KBM-7 (cell line): ENCODE results near the gene PCNX2.
"Not testable (repeated sequence)": the region's sequence is repeated elsewhere in the genome, so short reads cannot be mapped to it uniquely, and the experiment has no call there.

Source experiments
- DNase-seq: peaks from one replicate; pipeline ENCODE4 v3.0.0-alpha.2; 2015
- in situ Hi-C: fragments of 300-500 bp; cut with MboI; formaldehyde crosslinking; loops from 2 replicates; pipeline ENCODE4 v1.14.3; 2020; ENCODE audit warnings: low sequenced_read_pairs, low pct_unique_long_range_greater_than_20kb, mixed read lengths

PCNX2 gene

DNA sequence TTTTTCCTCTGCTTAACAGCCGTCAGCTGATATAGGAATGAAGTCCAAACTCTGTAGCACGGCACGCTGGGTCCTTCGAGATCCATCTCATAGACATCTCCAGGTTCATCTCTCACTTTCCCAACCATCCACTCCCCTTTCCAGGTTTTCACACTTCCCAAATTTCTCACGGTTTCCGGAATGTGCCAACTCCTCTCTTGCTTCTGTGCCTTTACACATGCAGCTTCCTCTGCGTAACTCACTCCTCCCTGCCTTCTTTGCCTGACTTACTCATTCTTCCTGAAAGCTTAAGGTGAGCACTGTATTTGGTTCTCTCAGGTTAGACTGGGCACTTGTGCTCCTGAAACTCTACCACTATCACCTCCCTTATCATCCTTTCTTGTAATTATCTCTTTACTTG, 168.4 kb downstream of the PCNX2 start:
- in situ Hi-C loops, result no loop called here
- DNase-seq, result no peak

DNA sequence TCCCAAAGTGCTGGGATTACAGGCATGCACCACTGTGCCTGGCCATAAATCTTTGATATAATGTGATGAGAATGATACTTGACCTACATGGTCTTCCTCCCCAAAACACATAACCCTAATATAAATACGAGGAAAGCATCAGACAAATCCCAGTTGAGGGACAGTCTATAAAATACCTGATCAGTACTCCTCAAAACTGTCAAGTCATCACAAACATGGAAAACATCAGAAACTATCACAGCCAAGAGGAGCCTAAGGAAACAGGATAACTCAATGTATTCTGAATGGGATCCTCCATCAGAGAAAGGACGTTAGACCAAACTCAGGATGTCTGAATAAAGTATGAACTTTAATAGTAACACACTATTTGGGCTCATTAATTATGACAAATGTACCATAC, 172.7 kb downstream of the PCNX2 start:
- DNase-seq, result no peak
- in situ Hi-C loops, result no loop called here

DNA sequence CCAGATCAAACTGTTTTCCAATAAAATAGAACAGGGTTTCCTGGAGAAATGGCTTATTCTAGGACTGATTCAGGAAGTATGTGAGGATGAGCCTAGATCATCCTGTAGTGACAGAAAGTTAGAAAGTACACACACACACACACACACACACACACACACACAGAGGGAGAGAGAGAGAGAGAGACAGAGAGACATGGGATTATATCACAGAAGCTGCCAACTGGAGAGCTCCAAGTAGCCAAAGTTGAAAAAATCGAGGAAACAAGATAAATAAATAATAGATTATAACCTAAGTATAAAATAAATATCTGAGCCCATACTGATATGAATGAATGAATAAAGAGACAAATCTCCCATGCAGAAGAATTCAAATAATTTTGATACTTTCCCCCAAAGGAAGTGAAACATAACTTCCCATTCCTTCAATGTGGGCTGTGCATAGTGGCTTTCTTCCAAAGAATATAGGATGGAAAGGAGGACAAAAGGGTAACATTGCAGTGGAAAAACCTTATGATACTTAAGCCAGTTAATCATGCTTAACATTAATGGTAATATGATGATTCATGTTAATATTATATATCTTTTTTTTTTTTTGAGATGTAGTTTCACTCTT, 173.5 kb downstream of the PCNX2 start:
- no peak for DNase-seq
- in situ Hi-C loops, result no loop called here

DNA sequence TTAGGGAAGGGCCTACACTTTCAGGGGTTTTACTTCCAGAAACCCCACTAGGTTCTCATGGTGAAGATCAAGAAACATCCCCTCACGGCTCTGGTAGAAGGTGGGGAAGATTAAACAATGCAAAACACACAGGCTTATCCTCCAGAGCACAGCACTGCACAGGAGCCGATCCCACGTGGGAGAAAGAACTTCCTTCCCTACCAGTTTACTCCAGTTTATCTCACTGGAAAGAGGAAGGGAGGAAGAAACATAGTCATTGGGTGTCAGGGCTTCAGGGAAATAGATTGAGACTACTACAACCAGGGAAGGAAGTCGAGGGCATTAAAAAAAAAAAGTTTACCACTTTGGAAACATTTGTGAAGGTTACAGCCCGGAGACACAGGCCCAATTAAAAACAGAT, 180.7 kb downstream of the PCNX2 start:
- in situ Hi-C loops, result no loop called here
- DNase-seq, result peak; percentile 81

DNA sequence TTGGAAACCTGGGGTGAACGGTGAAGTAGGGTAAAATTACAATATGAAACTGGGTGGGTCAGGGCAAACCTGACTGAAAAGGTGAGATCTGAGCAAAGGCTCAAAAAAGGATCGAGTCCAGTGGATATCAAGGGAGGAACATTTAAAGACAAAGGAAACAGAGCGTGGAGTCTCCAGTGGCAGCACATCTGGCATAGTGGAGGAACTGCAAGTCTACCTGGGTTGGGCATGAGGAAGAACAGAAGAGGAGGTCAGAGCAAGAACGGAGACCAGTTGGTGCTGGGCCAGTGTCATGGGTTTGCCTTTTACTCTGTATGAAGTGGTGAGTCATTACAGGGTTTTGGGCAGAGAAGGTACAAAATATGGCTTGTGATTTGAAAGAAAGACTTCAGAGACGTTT, 181.4 kb downstream of the PCNX2 start:
- peak; percentile 35 for DNase-seq
- in situ Hi-C loops, result no loop called here

DNA sequence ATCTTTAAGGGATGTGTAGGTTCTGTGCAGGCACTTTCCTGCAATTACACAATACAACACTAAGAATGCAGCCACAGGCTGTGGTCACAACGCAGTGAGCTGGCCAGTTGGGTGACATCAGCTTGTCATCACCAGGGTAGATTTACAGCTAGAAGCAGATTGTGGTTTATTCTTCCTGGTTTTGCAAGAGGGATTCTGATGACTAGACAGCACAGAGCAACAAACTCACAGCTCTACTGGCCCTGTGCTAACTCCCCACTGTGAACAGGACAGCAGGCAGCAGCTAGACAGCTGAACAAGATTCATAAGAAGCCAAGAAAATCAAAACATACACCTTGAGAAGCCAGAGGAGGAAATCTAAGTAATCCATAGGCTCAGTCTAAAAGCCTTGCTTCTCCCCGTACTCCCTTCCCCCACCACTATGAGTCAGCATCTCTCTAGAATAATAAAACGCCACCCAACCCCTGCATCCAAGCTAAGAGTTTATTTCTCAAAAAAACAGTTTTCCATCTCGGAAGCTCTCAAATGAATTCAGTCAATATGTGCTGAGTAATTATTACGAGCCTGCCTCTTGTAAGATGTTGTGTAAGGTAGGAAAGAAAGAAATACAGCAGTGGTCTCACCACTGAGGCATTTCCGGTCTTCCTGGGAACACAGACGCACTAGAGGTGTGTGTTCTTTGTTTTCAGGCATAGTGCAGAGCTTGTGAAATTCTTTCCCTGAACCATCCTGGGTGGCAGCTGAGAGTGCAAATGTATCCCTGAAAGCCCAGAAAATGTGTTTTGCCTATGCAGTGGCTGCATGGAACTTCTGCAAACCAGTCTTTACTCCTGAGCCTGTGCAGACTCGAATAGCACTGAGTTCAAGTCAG, 182.3 kb downstream of the PCNX2 start:
- peak; percentile 98 for DNase-seq
- in situ Hi-C loops, result no loop called here

DNA sequence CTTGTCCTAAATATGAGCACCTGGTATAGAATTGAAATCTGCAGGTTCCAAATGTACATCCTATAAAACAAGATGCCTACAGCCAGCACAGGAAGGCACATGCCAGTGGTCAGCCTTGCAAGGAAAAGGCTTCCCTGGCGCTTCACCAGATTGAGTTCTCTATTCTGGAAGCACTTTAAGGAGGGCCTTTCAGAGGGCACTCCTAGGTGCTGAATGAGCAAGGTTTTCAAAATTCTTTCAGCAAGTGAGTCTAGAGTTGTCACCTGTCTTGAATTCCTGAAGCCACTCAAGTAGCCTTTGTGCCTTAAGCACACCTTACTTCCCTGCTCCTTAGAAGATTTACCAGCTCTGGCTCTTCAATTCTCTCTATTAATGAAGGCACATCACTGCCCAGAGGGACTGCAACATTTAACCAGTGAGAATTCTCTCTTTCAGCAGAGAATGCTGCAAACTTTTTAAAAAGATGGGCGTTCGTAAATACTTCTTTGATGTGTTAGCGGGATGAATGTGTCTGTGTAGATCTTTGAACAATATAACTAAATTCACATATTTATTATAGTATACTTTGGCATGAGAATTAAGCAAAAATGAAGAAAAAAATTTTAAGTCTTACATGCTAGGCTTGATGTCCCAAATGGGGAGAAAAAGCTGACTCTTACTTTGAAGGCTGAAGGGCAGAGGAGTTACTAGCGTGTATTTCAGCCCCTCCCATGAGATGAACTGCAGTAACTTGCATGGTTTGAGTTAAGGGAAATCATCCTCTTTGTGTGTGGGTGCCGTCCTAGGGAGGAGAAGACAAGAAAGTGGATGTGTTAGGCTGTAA, 183.1 kb downstream of the PCNX2 start:
- peak; percentile 19 for DNase-seq

DNA sequence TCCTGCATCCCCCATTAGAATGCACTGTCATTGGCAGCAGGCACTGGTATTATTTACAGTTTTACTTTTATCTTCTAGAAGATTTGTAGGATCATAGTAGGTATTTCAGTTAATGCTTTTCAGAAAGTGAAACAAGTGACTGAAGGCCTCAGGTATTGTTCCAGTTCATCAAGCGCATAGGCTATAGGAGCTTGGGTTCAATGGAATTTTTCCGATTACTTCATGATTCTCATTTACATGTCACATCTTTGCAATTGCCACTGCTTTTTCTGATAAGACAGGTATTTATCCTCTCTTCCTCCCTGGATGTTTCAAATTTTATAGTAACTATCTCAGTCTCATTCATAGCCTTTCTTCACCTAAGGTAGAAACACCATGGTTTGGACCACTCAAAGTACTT, 183.8 kb downstream of the PCNX2 start:
- in situ Hi-C loops, result no loop called here
- no peak for DNase-seq

More for the DNA sequence above, 183.1 kb downstream of the PCNX2 start:
- in situ Hi-C loops, result no loop called here

DNA sequence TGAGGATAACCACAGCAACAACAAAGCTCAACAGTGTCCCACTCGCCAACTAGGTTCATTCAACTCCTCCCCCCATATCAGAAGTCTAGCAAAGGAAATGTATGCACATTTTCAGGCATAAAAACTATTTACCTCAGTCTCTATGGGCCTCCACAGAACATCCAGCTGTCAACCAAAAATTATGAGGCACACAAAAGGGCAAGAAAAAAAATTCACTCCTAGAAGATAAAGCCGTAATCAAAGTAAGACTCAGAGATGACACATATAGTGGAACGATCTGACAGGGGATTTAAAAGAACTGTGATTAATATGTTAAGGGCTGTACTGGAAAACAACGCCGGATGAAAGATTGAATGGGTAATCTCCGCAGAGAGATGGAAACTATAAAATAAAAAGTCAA, 186.4 kb downstream of the PCNX2 start:
- in situ Hi-C loops, result no loop called here
- DNase-seq, result no peak

DNA sequence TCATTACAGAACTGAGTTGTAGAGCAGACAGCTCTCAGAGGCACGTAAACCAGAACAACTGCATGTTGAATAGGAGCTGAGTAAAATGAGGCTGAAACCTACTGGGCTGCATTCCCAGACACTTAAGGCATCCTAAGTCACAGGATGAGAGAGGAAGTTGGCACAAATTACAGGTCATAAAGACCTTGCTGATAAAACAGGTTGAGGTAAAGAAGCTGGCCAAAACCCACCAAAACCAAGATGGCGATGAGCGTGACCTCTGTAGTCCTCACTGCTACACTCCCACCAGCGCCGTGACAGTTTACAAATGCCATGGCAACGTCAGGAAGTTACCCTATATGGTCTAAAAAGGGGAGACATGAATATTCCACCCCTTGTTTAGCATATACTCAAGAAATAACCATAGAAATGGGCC, 187.8 kb downstream of the PCNX2 start:
- DNase-seq, in situ Hi-C loops: not testable (repeated sequence)

DNA sequence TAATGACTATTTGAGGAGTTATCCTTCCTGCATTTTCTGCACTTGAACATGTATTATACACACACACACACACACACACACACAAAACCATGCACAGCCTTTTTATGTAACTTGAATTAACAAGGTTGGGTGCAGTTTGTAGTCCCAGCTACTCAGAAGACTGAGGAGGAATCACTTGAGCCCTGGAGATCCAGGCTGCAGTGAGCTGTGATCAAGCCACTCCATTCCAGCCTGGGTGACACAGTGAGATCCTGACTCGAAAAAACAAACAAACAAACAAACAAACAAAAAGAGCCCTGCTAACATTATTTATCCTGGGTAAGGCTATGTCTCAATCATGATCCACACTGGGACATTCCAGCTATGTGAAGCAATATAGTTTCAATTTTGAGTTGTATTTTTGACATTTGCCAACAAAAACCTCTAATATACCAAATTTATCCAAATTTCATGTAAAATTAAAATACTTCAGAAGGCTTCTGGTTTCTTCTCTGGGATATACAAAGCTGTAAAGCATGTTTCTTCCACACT, 188.3 kb downstream of the PCNX2 start:
- DNase-seq, result no peak
- in situ Hi-C loops, result no loop called here

DNA sequence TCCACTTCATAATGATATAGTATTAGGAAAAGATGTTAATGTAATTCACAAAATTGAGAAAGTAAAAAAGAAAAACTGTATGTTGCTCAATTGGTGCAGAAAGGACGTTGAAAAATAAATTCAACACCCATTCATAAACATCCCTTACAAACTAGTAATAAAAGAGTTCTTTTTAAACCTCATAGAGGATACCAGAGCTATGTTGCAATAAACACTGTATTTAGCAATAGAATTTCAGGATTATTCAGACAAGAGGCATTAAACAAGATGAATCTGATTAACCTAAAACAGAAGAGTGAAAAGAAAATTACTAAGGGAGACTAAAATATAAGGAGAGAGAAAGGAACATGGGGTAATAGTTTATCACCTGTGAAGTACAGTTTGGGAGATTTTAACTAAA, 190.3 kb downstream of the PCNX2 start:
- no peak for DNase-seq
- in situ Hi-C loops, result no loop called here

DNA sequence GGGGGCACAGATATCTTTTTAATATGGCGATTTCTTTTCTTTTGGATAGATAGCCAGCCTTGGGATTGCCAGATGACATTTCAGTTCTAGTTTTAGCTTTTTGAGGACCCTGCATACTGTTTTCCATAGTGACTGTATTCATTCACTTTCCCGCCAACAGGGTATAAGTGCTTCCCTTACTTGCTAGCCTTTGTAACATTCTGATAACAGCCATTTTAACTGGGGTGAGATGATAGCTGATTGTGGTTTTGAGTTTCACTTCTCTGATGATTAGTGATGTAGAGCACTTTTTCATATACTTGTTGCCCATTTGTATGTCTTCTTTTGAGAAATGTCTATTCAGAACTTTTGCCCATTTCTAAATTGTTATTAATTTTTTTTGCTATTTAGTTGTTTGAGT, 193.2 kb downstream of the PCNX2 start:
- in situ Hi-C loops, result no loop called here
- DNase-seq, result no peak

DNA sequence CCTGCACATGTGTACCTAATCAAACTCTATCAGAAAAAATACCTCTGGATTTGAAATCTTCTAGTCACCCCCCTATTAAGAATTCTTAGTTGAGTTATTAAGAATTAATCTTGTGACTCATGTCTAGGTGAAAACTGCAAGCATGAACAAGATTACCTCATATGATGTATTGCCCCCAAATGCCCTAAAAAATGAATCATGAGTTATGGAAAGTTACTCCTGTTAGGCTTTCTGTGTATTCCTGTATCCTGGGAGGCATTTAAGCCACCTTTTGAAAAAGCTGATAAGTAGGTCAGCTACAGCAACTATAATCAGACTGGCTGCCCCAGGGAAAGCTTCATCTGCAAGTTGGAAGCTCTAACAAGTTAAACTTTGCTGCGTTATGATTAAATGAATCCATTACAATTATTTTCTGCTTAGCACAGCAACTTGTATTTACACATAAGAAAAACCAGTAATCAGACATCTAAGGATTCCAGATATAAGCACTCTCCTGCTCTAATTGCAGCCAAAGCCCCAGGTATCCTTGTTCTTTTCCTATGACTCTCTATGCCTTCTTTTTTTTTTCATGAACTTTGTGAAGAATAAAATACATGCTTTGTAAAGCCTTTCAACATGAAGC, 197.5 kb downstream of the PCNX2 start:
- in situ Hi-C loops, result no loop called here

DNA sequence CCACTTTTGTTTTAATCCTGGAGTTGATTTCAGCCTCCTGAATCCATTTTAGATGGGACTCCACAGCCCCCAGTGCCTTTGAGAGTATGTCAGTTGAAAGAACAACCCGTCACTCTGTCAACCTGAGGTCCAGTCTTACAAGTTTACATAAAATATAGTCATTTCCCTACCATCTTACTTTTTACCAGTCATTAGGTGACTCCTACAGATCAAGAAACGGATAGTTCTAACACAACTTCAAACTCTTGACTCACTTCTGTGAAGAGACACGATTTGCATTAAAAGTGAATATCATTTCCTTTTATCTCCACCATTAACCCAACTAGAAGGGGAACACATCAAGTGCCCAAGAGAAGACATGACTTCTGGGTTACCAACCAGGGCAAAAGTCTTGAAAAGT, 198.0 kb downstream of the PCNX2 start:
- in situ Hi-C loops, result no loop called here

More for the DNA sequence above, 197.5 kb downstream of the PCNX2 start:
- DNase-seq, result no peak

DNA sequence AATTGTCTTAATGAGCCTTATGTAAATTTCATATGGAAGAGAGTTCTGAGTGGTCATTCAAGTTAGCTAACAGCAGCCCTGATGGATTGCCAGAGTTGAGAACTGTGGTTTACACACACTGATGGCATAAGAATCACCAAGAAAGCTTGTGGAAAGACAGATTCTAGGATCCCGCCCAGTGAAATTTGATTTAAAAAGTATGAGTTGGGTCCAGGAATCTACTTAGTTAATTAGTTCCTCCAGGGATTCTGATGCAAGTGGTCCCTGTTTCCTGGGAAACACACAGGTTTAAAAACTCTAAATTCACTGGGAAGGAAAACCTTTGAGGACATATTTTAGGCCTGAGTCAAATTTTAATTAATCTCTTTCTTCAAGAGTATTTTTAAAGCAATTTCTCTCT, 200.8 kb downstream of the PCNX2 start:
- DNase-seq, result no peak
- in situ Hi-C loops, result no loop called here

More for the DNA sequence above, 198.0 kb downstream of the PCNX2 start:
- DNase-seq, result no peak

DNA sequence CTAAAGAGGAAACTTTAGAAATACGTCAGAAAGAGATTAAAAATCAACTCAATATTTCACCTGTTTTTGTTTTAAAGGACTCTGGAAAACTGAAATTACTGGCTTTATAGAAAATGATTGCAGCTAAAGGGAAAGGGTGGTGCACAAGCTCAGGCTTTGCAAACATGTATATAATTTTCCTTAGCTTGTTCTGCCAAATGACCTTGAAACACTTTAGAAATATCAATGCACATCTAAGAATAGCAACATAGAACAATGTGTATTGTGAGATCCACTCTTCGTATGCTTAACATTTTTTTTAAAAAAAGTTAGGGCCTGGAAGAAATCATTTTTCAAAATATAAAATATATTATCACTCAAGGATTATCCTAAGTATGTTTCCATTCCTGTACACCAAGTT, 201.3 kb downstream of the PCNX2 start:
- in situ Hi-C loops, result no loop called here

DNA sequence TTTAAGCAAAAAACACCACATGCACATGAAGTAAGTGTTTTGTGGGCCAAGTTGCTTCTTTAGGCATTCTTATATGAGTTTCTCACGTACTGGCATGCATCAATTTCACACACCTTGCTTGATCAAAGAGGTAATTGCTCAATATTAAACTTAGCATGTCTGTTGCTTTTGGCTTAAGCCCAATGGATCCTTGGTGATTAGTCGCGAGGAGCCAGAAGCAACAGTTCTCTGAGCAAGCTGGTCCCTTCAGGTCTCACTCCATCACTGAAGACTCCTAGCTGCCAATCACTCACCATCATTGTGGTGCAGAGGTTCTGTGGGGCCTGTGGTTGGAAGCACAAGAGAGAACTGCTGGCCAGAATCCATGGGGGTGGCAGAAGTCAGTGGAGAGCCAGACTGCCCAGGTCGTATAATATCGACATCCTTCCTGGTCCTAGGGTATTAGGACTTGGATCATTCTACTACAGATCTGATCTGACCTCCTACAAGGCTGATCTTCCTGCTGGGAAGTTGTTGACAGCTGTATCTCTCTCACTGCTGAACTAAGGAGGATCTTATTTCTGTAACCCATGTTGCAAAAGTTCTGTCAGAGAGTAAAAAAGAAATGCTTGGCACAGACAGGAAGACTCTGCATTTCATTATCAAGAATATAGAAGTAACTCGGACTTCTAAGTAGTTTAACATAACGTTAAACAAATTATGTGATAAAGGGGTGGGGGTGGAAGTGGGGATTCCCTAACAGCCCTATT, 204.6 kb downstream of the PCNX2 start:
- in situ Hi-C loops, result no loop called here
- DNase-seq, result no peak

More for the DNA sequence above, 201.3 kb downstream of the PCNX2 start:
- DNase-seq, result no peak

DNA sequence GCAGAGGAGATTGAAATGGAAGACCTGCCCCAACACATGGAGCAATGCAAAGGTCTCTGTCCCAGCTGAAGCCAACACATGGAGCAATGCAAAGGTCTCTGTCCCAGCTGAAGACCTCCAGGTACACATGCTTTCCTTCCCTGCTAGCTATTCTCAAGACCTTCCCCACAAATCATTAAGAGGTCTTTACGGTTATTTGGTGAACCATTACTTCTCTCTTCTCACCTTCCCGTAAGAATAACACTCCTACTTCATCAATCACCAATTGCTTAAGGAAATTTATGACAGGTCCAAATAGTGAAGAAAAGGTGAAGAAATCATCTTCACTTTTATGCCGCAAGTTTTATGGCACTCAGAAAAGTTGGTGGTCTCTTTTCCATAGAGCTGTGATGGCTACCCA, 206.3 kb downstream of the PCNX2 start:
- in situ Hi-C loops, result no loop called here
- DNase-seq, result no peak
